Neural cell (in vitro differentiated cells): ENCODE results near the gene MYORG. TPM values are rescaled to one million over a fixed set of nuclear protein-coding genes. Genes with fewer than 3 reads are reported as not detected.
A peak's percentile ranks its signal among the peaks of the same experiment; 100 is the strongest.

Source experiments
- H2AFZ ChIP-seq: fragments of 200-600, 300-800 bp; sonication (generic), shearing (Covaris generic); 2 replicates; pipeline ENCODE4 v1.6.0; 2014; ENCODE audit warnings: low read depth, mild to moderate bottlenecking, antibody characterized with exemption, low read length, moderate library complexity
- H3F3A ChIP-seq: fragments of 200-600 bp; shearing (Covaris generic); 2 replicates; pipeline ENCODE4 v1.6.1; 2016; ENCODE audit warnings: mild to moderate bottlenecking, moderate library complexity, mixed read lengths, antibody characterized with exemption, low read length; ENCODE audit not compliant: insufficient read depth, poor library complexity, severe bottlenecking
- H3K27ac ChIP-seq: fragments of 200-600, 300-800 bp; sonication (generic), shearing (Covaris generic); 2 replicates; pipeline ENCODE4 v1.5.1; 2014; ENCODE audit warnings: mild to moderate bottlenecking, low read length, moderate library complexity
- H3K27me3 ChIP-seq: fragments of 300-800, 200-600 bp; sonication (generic), shearing (Covaris generic); 2 replicates; pipeline ENCODE4 v1.6.0; 2014; ENCODE audit warnings: mild to moderate bottlenecking, low read depth, low read length, moderate library complexity; ENCODE audit not compliant: insufficient read depth
- H3K36me3 ChIP-seq: fragments of 300-800, 200-600 bp; sonication (generic), shearing (Covaris generic); 2 replicates; pipeline ENCODE4 v1.5.1; 2014; ENCODE audit warnings: mild to moderate bottlenecking, antibody characterized with exemption, low read length, moderate library complexity; ENCODE audit not compliant: insufficient read depth
- H3K4me2 ChIP-seq: fragments of 300-800, 200-600 bp; sonication (generic), shearing (Covaris generic); 2 replicates; pipeline ENCODE4 v1.6.0; 2014; ENCODE audit warnings: mild to moderate bottlenecking, low read length
- H3K4me3 ChIP-seq: fragments of 300-800, 200-600 bp; sonication (generic), shearing (Covaris generic); 2 replicates; pipeline ENCODE4 v1.5.1; 2014; ENCODE audit warnings: mild to moderate bottlenecking, low read length, moderate library complexity
- H3K79me2 ChIP-seq: fragments of 200-600 bp; shearing (Covaris generic); replicated peaks from 2 replicates; pipeline ENCODE4 v1.6.0; 2014; ENCODE audit warnings: mild to moderate bottlenecking, low read length, moderate library complexity; ENCODE audit not compliant: insufficient read depth
- H3K9ac ChIP-seq: fragments of 300-800, 200-600 bp; sonication (generic), shearing (Covaris generic); 2 replicates; pipeline ENCODE4 v1.6.1; 2016; ENCODE audit warnings: mild to moderate bottlenecking, low read length, mixed read lengths
- H3K9me2 ChIP-seq: fragments of 200-600 bp; shearing (Covaris generic); 2 replicates; pipeline ENCODE4 v1.6.1; 2016; ENCODE audit warnings: mild to moderate bottlenecking, low read length, mixed read lengths; ENCODE audit not compliant: insufficient read depth
- H3K9me3 ChIP-seq: fragments of 200-600, 300-800 bp; sonication (generic), shearing (Covaris generic); 2 replicates; pipeline ENCODE4 v1.6.1; 2016; ENCODE audit warnings: mild to moderate bottlenecking, mixed run types, low read length, moderate library complexity, mixed read lengths
- H4K20me1 ChIP-seq: fragments of 200-600 bp; shearing (Covaris generic); 2 replicates; pipeline ENCODE4 v1.6.1; 2016; ENCODE audit warnings: mild to moderate bottlenecking, mixed run types; ENCODE audit not compliant: insufficient read depth
- EP300 ChIP-seq: fragments of 450-650 bp; conservative IDR thresholded peaks from 2 replicates; pipeline ENCODE4 v1.6.1; 2014; ENCODE audit warnings: antibody characterized with exemption, mild to moderate bottlenecking, moderate library complexity; ENCODE audit not compliant: poor library complexity, severe bottlenecking
- EZH2 ChIP-seq: fragments of 200-600, 300-800 bp; shearing (Covaris generic), sonication (generic); IDR thresholded peaks from 2 replicates; pipeline ENCODE4 v1.6.1; 2014; ENCODE audit warnings: antibody characterized with exemption, low read length, borderline replicate concordance, mild to moderate bottlenecking; ENCODE audit not compliant: insufficient read depth, poor library complexity, severe bottlenecking
- RAD21 ChIP-seq: fragments of 450-650 bp; conservative IDR thresholded peaks from 2 replicates; pipeline ENCODE4 v1.6.1; 2014; ENCODE audit warnings: antibody characterized with exemption, mild to moderate bottlenecking, moderate library complexity
- TAF1 ChIP-seq: IDR thresholded peaks from 2 replicates; pipeline ENCODE4 v1.6.1; 2012; ENCODE audit warnings: low read depth
- polyA plus RNA-seq: library from polyadenylated mRNA; depleted of rRNA; stranded (reverse); fragments of >200 nt; gene quantifications from 2 replicates; pipeline ENCODE4 v1.2.3, GENCODE V29; 2014
- TF ChIP-seq, protein P1 (sequence below): IDR thresholded peaks from 2 replicates; pipeline ENCODE4 v1.6.1; 2012; ENCODE audit warnings: borderline replicate concordance
- TF ChIP-seq, protein P2 (sequence below): fragments of 450-650 bp; IDR thresholded peaks from 2 replicates; pipeline ENCODE4 v1.5.1; 2014; ENCODE audit warnings: antibody characterized with exemption, mild to moderate bottlenecking, moderate library complexity; ENCODE audit not compliant: poor library complexity, severe bottlenecking

MYORG gene
- polyA plus RNA-seq, 1 donor from 2014 or later, result 0.58 TPM

DNA sequence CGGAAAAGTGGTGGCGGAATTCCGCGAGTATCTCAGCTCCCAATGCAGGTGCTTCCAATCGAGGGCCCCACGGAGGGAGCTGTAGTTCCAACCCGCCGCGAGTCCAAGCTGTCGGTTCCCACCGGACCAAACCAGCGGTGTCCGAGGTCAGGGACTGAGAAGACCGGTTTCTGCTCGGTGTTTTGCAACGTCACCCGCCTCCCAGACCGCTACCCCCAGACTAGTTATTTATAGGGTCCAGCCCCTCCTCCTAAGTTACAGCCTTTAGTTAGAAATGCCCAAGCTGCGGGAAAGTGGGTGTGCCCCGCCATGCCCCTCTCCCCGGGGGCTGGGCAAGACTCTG lies 677 bp upstream of the MYORG start:
- no peak overlapping the region for H2AFZ ChIP-seq
- H3K36me3 ChIP-seq, result no peaks in the 10 kb centered on the region
- TF ChIP-seq EZH2 (no peak), TAF1 (peak; percentile 42), EP300 (no peak)
- TF ChIP-seq, protein P1, sequence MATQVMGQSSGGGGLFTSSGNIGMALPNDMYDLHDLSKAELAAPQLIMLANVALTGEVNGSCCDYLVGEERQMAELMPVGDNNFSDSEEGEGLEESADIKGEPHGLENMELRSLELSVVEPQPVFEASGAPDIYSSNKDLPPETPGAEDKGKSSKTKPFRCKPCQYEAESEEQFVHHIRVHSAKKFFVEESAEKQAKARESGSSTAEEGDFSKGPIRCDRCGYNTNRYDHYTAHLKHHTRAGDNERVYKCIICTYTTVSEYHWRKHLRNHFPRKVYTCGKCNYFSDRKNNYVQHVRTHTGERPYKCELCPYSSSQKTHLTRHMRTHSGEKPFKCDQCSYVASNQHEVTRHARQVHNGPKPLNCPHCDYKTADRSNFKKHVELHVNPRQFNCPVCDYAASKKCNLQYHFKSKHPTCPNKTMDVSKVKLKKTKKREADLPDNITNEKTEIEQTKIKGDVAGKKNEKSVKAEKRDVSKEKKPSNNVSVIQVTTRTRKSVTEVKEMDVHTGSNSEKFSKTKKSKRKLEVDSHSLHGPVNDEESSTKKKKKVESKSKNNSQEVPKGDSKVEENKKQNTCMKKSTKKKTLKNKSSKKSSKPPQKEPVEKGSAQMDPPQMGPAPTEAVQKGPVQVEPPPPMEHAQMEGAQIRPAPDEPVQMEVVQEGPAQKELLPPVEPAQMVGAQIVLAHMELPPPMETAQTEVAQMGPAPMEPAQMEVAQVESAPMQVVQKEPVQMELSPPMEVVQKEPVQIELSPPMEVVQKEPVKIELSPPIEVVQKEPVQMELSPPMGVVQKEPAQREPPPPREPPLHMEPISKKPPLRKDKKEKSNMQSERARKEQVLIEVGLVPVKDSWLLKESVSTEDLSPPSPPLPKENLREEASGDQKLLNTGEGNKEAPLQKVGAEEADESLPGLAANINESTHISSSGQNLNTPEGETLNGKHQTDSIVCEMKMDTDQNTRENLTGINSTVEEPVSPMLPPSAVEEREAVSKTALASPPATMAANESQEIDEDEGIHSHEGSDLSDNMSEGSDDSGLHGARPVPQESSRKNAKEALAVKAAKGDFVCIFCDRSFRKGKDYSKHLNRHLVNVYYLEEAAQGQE, result no peak
- TF ChIP-seq, protein P2, sequence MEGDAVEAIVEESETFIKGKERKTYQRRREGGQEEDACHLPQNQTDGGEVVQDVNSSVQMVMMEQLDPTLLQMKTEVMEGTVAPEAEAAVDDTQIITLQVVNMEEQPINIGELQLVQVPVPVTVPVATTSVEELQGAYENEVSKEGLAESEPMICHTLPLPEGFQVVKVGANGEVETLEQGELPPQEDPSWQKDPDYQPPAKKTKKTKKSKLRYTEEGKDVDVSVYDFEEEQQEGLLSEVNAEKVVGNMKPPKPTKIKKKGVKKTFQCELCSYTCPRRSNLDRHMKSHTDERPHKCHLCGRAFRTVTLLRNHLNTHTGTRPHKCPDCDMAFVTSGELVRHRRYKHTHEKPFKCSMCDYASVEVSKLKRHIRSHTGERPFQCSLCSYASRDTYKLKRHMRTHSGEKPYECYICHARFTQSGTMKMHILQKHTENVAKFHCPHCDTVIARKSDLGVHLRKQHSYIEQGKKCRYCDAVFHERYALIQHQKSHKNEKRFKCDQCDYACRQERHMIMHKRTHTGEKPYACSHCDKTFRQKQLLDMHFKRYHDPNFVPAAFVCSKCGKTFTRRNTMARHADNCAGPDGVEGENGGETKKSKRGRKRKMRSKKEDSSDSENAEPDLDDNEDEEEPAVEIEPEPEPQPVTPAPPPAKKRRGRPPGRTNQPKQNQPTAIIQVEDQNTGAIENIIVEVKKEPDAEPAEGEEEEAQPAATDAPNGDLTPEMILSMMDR, result no peak
- no peak overlapping the region for H3K27ac ChIP-seq
- H3K4me3 ChIP-seq, result peak overlapping the region; percentile 94
- peaks cover 26% of the 10 kb centered on the region for H3K27me3 ChIP-seq
- H4K20me1 ChIP-seq, result no peaks in the 10 kb centered on the region
- H3K9me3 ChIP-seq, result peaks cover 1% of the 10 kb centered on the region
- no peaks in the 10 kb centered on the region for H3K9me2 ChIP-seq
- H3K79me2 ChIP-seq, result no peaks in the 10 kb centered on the region
- no peaks in the 10 kb centered on the region for H3F3A ChIP-seq
- H3K9ac ChIP-seq, result peak overlapping the region; percentile 72
- H3K4me2 ChIP-seq, result peak overlapping the region; percentile 62

DNA sequence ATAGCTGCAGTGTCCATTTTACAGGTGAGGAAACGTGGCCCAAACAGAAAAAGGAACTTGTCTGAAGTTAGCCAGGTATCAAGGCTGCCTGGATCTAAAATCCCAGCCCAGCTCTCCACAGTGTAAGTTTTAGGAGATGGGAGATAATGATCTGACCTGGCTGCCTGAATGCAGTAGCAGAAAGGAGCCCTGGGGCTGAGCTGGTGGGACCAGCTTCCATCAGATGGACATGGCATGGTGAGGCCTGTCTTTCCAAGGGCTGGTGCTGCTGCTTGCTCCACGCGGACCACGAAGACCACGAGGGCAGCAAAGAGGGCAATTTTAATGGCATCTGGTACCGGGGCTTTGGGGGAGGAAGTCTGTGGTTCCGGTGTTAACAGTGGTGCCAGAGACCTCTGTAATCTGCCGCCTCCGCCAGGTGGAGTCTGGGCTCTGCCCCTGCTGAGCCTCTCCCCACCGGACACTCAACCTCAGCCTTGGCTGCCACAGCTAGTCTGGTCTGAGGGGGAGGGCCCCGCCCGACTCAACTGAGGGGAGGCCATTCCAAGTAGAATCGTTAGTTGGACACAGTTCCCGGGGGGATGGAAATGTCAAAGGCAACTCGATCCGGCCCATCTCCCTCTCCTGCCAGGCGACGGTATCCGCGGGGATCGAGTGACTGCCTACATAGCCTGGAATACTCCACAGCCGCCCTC lies 650 bp downstream of the MYORG start:
- H3K36me3 ChIP-seq, result peaks cover 11% of the 10 kb centered on the region
- H3K9me3 ChIP-seq, result peaks cover 8% of the 10 kb centered on the region
- H2AFZ ChIP-seq, result peak overlapping the region; percentile 76
- no peaks in the 10 kb centered on the region for H3F3A ChIP-seq
- H3K9ac ChIP-seq, result peak overlapping the region; percentile 72
- peaks cover 21% of the 10 kb centered on the region for H3K27me3 ChIP-seq
- TF ChIP-seq, protein P2, result peak; percentile 39
- TF ChIP-seq RAD21, result no peak
- peak overlapping the region; percentile 94 for H3K4me3 ChIP-seq
- H3K4me2 ChIP-seq, result peak overlapping the region; percentile 62
- no peaks in the 10 kb centered on the region for H3K9me2 ChIP-seq
- no peak overlapping the region for H3K27ac ChIP-seq
- H4K20me1 ChIP-seq, result no peaks in the 10 kb centered on the region
- no peaks in the 10 kb centered on the region for H3K79me2 ChIP-seq
